Stimulated activated CD4-positive, alpha-beta T cell treated with anti-CD3 and anti-CD28 coated beads, Interleukin-1b, Interleukin-23, amount 100 ng/mL, for 24 hours (primary cell): Measurements from ENCODE around the gene RNF152.
A peak's percentile ranks its signal among the peaks of the same experiment; 100 is the strongest.

ENCODE experiments used
- DNase-seq, 4 experiments: peaks; one replicate each; pipeline ENCODE4 v3.0.0-alpha.2; 2020; ENCODE audit warnings: low read depth in 4 of 4, low spot score in 1 of 4

The RNF152 gene

DNA sequence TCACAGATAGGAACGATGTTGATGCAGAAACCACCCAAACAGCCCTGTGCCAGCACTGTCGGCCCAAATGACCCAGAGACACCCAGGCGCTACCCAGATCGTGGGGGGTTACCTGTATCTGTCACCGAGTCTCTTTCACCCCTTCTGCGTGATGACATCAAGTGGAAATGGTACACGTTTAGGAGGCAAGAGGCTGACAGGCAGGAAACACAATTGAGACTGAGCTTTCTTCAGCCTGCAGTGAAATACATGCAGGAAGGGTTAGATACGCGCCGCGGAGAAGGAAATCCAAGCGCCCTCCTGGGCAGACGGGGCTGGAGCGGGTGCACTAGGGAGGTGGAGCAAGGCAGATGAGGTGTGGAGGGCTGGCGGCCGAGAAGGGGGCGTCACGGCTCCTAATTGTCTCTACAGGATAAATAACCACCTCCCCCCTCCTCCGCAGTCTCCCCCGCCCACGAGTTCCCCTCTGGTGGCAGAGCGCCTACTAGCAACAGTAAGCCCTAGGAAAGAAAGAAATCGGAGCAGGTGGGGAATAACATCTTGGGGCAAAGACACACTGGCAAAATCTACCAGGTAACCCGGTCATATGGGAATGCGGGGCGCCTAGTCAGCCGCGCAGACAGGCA is at the start of gene RNF152:
Gene RNF152, minus strand, starts transcription at position 325 of the 626 bp plus-strand sequence. CDS start 76,544 bp downstream, outside the sequence.
- DNase-seq = no peak

GRCh38 chr18:61941948-61942471 is 49.2 kb upstream of the RNF152 start:
- DNase-seq = no peak

GRCh38 chr18:61939046-61939674 is 46.4 kb upstream of the RNF152 start:
- no peak for DNase-seq

DNA sequence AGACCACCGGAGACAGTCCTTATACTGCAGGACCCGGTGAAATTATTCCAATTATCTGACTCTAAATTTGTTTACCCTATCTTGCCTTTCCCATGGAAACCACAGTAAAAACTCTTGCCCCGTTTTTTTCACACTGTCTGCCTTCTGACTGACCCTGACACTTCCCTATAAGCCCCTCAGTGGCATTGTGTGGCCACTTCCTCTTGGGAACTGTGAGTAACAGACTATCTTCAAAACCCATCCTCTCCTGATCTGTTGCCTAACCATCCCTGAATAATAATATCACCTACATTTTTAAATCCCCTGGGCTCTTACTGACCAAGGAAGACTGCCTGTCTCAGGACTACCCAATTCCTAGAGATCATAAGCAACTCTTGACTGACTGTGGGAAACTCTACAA is 42.6 kb upstream of the RNF152 start:
- DNase-seq = no peak

- no peak for DNase-seq
Measured at GRCh38 chr18:61931654-61932379, 39.0 kb upstream of the RNF152 start.

DNA sequence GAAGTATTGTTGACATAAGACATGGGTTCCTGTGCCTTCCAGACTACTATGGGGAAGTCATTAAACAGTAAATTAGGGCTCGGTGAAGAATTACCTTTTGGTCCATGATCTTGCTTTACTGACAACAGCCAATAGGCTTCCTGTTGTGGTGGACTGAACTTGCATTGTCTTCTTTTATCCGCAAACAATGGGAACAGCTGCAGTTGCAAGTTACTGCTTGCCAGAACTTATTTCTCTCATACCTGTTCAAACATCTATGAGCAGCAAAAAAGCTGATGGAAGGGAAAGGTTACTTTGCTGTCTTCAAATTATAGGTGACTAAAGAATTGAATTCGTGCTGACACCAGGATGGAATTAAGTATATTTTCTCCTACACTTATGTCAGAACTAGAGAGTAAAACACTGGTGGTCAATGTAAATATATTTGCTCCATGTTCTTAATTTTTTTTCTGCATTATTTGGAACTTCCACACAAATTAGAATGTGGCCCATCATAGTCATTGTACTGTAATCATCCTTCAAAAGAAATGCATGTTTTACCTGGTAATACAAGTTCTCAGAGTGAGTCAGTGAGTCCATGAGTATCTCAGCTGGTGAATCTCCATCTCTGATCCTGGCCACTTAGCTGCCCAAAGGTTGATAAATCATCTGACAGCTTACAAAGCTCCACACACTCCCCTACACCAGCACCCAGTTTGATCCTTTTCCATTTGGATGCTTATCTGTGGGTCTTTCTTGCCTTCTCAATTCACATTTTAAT is 37.3 kb upstream of the RNF152 start:
- DNase-seq = no peak

- peak in 1 of 4 experiments; percentile 25 for DNase-seq
Measured at GRCh38 chr18:61926532-61926931, 33.7 kb upstream of the RNF152 start.

GRCh38 chr18:61924550-61924949 is 31.7 kb upstream of the RNF152 start:
- no peak for DNase-seq

DNA sequence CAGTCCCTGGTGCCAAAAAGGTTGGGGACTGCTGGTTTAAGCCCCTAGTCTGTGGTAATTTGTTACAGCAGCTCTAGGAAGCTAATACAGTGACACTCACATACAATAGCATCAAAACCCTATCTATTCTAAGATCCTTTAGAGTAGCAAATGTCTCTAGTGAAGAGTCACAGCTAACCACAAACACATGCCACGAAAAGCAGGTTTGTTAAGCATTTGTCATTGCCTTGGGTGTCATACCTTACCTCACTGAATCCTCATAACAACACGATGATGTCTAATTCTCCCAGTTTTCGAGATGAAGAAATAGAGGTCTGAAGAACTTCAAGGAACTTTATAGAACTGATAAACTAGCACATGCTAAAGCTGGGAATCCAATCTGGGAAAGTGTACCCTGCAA is 29.6 kb upstream of the RNF152 start:
- DNase-seq = no peak

- DNase-seq = no peak
Measured at GRCh38 chr18:61921621-61922235, 28.9 kb upstream of the RNF152 start.

GRCh38 chr18:61917818-61918217 is 25.0 kb upstream of the RNF152 start:
- DNase-seq = no peak

- DNase-seq = no peak
Measured at GRCh38 chr18:61912476-61912875, 19.7 kb upstream of the RNF152 start.

DNA sequence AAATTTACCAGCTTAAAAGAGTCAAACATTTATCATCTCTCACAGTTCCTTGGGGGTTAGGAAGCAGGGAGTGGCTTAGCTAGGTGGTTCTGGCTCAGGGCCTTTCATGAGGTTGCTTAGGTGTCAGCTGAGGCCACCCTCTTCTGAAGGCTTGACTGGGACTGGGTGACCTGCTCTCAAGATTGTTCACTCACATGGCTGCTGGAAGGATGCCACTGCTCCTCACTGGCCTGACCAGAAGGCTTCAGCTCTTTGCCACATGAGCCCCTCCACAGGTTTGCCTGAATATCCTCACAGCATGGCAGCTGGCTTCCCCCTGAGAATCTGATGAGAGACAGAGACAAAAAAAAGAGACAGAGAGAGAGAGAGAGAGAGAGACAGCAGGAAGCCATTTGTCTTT is 17.3 kb upstream of the RNF152 start:
- DNase-seq = no peak

GRCh38 chr18:61908661-61909060 is 15.9 kb upstream of the RNF152 start:
- DNase-seq = no peak

DNA sequence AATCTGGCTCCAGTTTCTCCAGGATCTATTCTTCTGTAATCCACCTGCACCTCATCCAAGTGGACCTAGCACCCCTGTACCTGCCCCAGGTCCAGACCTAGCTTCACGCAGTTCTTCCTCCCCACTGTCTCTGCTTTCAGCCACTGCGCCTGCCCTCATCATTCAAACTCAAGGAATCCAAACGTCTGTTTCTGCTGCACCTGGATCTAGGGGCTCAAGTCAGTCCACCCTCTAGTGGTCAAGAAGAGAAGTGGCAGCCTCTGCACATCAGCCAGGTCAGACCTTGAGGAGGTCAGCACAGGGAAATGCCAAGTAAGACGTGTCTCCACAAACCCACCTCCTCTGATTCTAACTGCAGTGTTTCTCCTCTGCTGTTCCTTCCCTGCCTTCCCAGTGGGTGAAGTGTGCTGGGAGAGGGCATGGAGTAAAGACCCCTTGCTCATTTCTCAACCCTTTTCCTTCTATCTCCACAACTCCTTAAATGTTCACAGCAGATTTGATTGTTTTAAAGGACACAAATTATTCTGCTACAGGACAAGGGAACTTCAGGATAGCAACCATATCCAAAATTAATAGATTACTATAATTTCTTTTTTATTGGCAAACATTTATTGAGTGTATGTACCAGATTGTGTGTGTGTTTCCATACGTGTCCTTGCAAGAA is 8.6 kb upstream of the RNF152 start:
- DNase-seq = no peak

DNA sequence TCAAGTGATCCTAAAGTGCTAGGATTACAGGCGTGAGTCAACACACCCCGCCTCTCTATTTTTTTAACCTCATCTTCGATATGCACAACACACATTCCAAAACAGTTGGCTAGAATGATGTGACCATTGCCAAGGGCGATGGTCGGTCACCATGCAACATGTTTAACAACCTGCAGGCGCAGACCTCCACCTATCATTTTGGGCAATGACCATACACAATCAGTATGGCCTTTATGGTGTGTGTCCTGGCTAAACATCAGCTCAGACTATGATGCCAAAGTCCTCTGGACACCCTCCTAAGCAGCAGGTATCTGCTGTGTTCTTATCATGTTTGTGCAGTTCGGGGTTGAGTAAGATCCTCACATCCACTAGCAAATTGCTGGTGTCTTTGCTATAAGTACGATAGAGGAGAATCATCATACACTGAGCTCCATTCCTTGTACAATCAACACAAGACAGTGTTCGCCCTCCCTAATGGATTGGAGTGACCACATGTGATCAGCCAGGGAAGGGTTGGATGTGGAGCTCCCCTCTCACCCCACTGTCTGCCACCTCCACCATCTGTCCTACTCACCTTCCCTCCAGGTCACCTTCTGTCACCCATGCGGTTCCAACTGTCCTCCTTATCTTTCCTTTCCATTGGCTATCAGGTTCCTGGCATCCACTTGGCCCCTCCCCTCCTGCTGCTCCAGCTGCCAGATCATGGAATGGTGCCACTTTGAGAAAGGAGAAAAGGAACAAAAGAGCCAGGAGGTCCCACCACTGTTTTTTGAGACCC is 7.9 kb upstream of the RNF152 start:
- no peak for DNase-seq

DNA sequence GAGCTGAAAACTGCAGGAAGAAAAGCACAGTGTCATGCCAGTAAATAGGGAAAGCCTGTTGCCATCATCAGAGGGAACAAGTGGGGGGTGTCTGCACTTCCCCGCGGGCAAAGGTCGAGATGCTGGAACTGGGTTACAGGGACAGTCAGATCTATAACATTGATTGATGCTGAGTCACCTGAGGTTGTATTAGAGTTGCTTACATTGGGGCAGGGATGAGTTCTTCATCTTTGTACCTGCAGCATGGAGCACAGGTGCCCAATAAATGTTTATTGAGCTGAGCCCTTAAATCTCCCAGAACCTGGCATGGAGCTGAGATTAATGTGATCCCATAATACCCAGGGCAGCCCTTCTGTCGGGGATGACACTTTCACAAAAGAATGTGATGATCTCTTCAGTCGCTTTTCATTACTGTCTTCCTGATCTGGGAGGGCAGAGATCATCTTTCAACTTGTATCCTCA is 5.9 kb upstream of the RNF152 start:
- no peak for DNase-seq

DNA sequence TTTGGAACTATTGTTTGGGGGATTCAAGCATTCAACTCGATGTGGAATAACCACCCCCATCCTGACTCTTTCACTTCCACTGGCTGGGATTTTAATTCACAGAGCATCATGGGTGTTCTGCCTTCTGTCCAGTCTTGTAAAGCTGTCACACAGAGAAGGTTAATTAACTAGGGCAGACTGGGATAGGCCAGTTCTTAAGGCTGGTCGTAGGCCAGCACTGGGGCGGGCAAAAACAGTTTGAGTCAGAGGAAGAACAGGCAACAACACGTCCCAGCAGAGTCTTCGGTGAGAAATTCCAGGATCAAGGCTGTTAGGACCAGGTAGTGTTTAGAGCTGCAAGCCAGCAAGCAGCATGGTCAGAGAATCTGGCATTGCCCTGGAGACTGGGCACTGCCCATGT is 4.0 kb upstream of the RNF152 start:
- DNase-seq = no peak

GRCh38 chr18:61896118-61896517 is 3.3 kb upstream of the RNF152 start:
- DNase-seq = no peak
